ENCODE measurements around the gene GRK2. TPM values are rescaled to one million over a fixed set of nuclear protein-coding genes. Genes with fewer than 3 reads are reported as not detected.

GRK2 gene
- total RNA-seq, 1 donor from 2014 or later: 53.8 TPM

GRCh38 chr11:67269401-67270255, 3.4 kb downstream of the GRK2 start:
- peaks cover 6% of the 10 kb centered on the region for H3K36me3 ChIP-seq
- peak overlapping the region; percentile 98 for H3K4me3 ChIP-seq
- DNase-seq: no peak
- H3K9me3 ChIP-seq (replicated peaks): no peaks in the 10 kb centered on the region
- no peaks in the 10 kb centered on the region for H3K27me3 ChIP-seq (ENCODE audit: low read depth)
- H3K4me1 ChIP-seq: peaks cover 86% of the 10 kb centered on the region
- intact Hi-C loops (cut with micrococcal nuclease): no loop called here
- peak overlapping the region; percentile 94 for H3K27ac ChIP-seq (replicated peaks)
- TF ChIP-seq CTCF (IDR thresholded peaks at IDR 0.05; ENCODE audit: borderline replicate concordance): no peak

GRCh38 chr11:67270256-67271204, 4.3 kb downstream of the GRK2 start:
- H3K36me3 ChIP-seq: peaks cover 6% of the 10 kb centered on the region
- H3K4me3 ChIP-seq: peak overlapping the region; percentile 98
- H3K27ac ChIP-seq (replicated peaks): peak overlapping the region; percentile 94
- no peak for TF ChIP-seq CTCF (IDR thresholded peaks at IDR 0.05; ENCODE audit: borderline replicate concordance)
- H3K9me3 ChIP-seq (replicated peaks): no peaks in the 10 kb centered on the region
- no peaks in the 10 kb centered on the region for H3K27me3 ChIP-seq (ENCODE audit: low read depth)
- intact Hi-C loops (cut with micrococcal nuclease): no loop called here
- peaks cover 95% of the 10 kb centered on the region for H3K4me1 ChIP-seq
- no peak for DNase-seq

GRCh38 chr11:67271205-67271540, 4.9 kb downstream of the GRK2 start:
- no peak for DNase-seq
- TF ChIP-seq CTCF (IDR thresholded peaks at IDR 0.05; ENCODE audit: borderline replicate concordance): no peak
- peaks cover 6% of the 10 kb centered on the region for H3K36me3 ChIP-seq
- H3K9me3 ChIP-seq (replicated peaks): no peaks in the 10 kb centered on the region
- intact Hi-C loops (cut with micrococcal nuclease): no loop called here
- H3K27ac ChIP-seq (replicated peaks): peak overlapping the region; percentile 94
- H3K4me1 ChIP-seq: peaks cover 96% of the 10 kb centered on the region
- H3K4me3 ChIP-seq: peak overlapping the region; percentile 98
- H3K27me3 ChIP-seq (ENCODE audit: low read depth): no peaks in the 10 kb centered on the region

- no peak for TF ChIP-seq CTCF (IDR thresholded peaks at IDR 0.05; ENCODE audit: borderline replicate concordance)
- DNase-seq: no peak
These were observed 5.4 kb downstream of the GRK2 start for GRCh38 chr11:67271541-67272284.

More at GRCh38 chr11:67271541-67272284, 5.4 kb downstream of the GRK2 start:
- H3K27me3 ChIP-seq (ENCODE audit: low read depth): no peaks in the 10 kb centered on the region
- peak overlapping the region; percentile 94 for H3K27ac ChIP-seq (replicated peaks)
- H3K4me1 ChIP-seq: peaks cover 100% of the 10 kb centered on the region
- intact Hi-C loops (cut with micrococcal nuclease): no loop called here
- peak overlapping the region; percentile 98 for H3K4me3 ChIP-seq
- peaks cover 6% of the 10 kb centered on the region for H3K36me3 ChIP-seq
- no peaks in the 10 kb centered on the region for H3K9me3 ChIP-seq (replicated peaks)
